Neural cell (in vitro differentiated cells): ENCODE measurements around the gene CDK5RAP2. TPM values are rescaled to one million over a fixed set of nuclear protein-coding genes. Genes with fewer than 3 reads are reported as not detected.

Source experiments
- H2AFZ ChIP-seq: fragments of 200-600, 300-800 bp; sonication (generic), shearing (Covaris generic); 2 replicates; pipeline ENCODE4 v1.6.0; 2014; ENCODE audit warnings: low read depth, mild to moderate bottlenecking, antibody characterized with exemption, low read length, moderate library complexity
- H3F3A ChIP-seq: fragments of 200-600 bp; shearing (Covaris generic); 2 replicates; pipeline ENCODE4 v1.6.1; 2016; ENCODE audit warnings: mild to moderate bottlenecking, moderate library complexity, mixed read lengths, antibody characterized with exemption, low read length; ENCODE audit not compliant: insufficient read depth, poor library complexity, severe bottlenecking
- H3K27ac ChIP-seq: fragments of 200-600, 300-800 bp; sonication (generic), shearing (Covaris generic); 2 replicates; pipeline ENCODE4 v1.5.1; 2014; ENCODE audit warnings: mild to moderate bottlenecking, low read length, moderate library complexity
- H3K27me3 ChIP-seq: fragments of 300-800, 200-600 bp; sonication (generic), shearing (Covaris generic); 2 replicates; pipeline ENCODE4 v1.6.0; 2014; ENCODE audit warnings: mild to moderate bottlenecking, low read depth, low read length, moderate library complexity; ENCODE audit not compliant: insufficient read depth
- H3K36me3 ChIP-seq: fragments of 300-800, 200-600 bp; sonication (generic), shearing (Covaris generic); 2 replicates; pipeline ENCODE4 v1.5.1; 2014; ENCODE audit warnings: mild to moderate bottlenecking, antibody characterized with exemption, low read length, moderate library complexity; ENCODE audit not compliant: insufficient read depth
- H3K4me2 ChIP-seq: fragments of 300-800, 200-600 bp; sonication (generic), shearing (Covaris generic); 2 replicates; pipeline ENCODE4 v1.6.0; 2014; ENCODE audit warnings: mild to moderate bottlenecking, low read length
- H3K4me3 ChIP-seq: fragments of 300-800, 200-600 bp; sonication (generic), shearing (Covaris generic); 2 replicates; pipeline ENCODE4 v1.5.1; 2014; ENCODE audit warnings: mild to moderate bottlenecking, low read length, moderate library complexity
- H3K79me2 ChIP-seq: fragments of 200-600 bp; shearing (Covaris generic); replicated peaks from 2 replicates; pipeline ENCODE4 v1.6.0; 2014; ENCODE audit warnings: mild to moderate bottlenecking, low read length, moderate library complexity; ENCODE audit not compliant: insufficient read depth
- H3K9ac ChIP-seq: fragments of 300-800, 200-600 bp; sonication (generic), shearing (Covaris generic); 2 replicates; pipeline ENCODE4 v1.6.1; 2016; ENCODE audit warnings: mild to moderate bottlenecking, low read length, mixed read lengths
- H3K9me2 ChIP-seq: fragments of 200-600 bp; shearing (Covaris generic); 2 replicates; pipeline ENCODE4 v1.6.1; 2016; ENCODE audit warnings: mild to moderate bottlenecking, low read length, mixed read lengths; ENCODE audit not compliant: insufficient read depth
- H3K9me3 ChIP-seq: fragments of 200-600, 300-800 bp; sonication (generic), shearing (Covaris generic); 2 replicates; pipeline ENCODE4 v1.6.1; 2016; ENCODE audit warnings: mild to moderate bottlenecking, mixed run types, low read length, moderate library complexity, mixed read lengths
- H4K20me1 ChIP-seq: fragments of 200-600 bp; shearing (Covaris generic); 2 replicates; pipeline ENCODE4 v1.6.1; 2016; ENCODE audit warnings: mild to moderate bottlenecking, mixed run types; ENCODE audit not compliant: insufficient read depth
- CTCF ChIP-seq: fragments of 450-650 bp; IDR thresholded peaks from 2 replicates; pipeline ENCODE4 v1.5.1; 2014; ENCODE audit warnings: antibody characterized with exemption, mild to moderate bottlenecking, moderate library complexity; ENCODE audit not compliant: poor library complexity, severe bottlenecking
- EP300 ChIP-seq: fragments of 450-650 bp; conservative IDR thresholded peaks from 2 replicates; pipeline ENCODE4 v1.6.1; 2014; ENCODE audit warnings: antibody characterized with exemption, mild to moderate bottlenecking, moderate library complexity; ENCODE audit not compliant: poor library complexity, severe bottlenecking
- EZH2 ChIP-seq: fragments of 200-600, 300-800 bp; shearing (Covaris generic), sonication (generic); IDR thresholded peaks from 2 replicates; pipeline ENCODE4 v1.6.1; 2014; ENCODE audit warnings: antibody characterized with exemption, low read length, borderline replicate concordance, mild to moderate bottlenecking; ENCODE audit not compliant: insufficient read depth, poor library complexity, severe bottlenecking
- MXI1 ChIP-seq: fragments of 450-650 bp; conservative IDR thresholded peaks from 2 replicates; pipeline ENCODE4 v1.6.1; 2014; ENCODE audit warnings: antibody characterized with exemption, mild to moderate bottlenecking; ENCODE audit not compliant: poor library complexity, severe bottlenecking
- POLR2AphosphoS5 ChIP-seq: IDR thresholded peaks from 2 replicates; pipeline ENCODE4 v1.6.1; 2012
- RAD21 ChIP-seq: fragments of 450-650 bp; conservative IDR thresholded peaks from 2 replicates; pipeline ENCODE4 v1.6.1; 2014; ENCODE audit warnings: antibody characterized with exemption, mild to moderate bottlenecking, moderate library complexity
- REST ChIP-seq: IDR thresholded peaks from 2 replicates; pipeline ENCODE4 v1.6.1; 2012; ENCODE audit warnings: borderline replicate concordance
- SMC3 ChIP-seq: fragments of 450-650 bp; conservative IDR thresholded peaks from 2 replicates; pipeline ENCODE4 v1.6.1; 2014; ENCODE audit warnings: antibody characterized with exemption, mild to moderate bottlenecking, moderate library complexity; ENCODE audit not compliant: poor library complexity
- TAF1 ChIP-seq: IDR thresholded peaks from 2 replicates; pipeline ENCODE4 v1.6.1; 2012; ENCODE audit warnings: low read depth
- polyA plus RNA-seq: library from polyadenylated mRNA; depleted of rRNA; stranded (reverse); fragments of >200 nt; gene quantifications from 2 replicates; pipeline ENCODE4 v1.2.3, GENCODE V29; 2014

CDK5RAP2 gene
- polyA plus RNA-seq, 1 donor from 2014 or later, result 43.3 TPM

- no peaks in the 10 kb centered on the region for H4K20me1 ChIP-seq
- no peak overlapping the region for H2AFZ ChIP-seq
- H3K4me3 ChIP-seq, result no peak overlapping the region
- no peaks in the 10 kb centered on the region for H3F3A ChIP-seq
- no peaks in the 10 kb centered on the region for H3K79me2 ChIP-seq
- H3K27me3 ChIP-seq, result no peaks in the 10 kb centered on the region
- no peak overlapping the region for H3K4me2 ChIP-seq
- H3K27ac ChIP-seq, result no peak overlapping the region
- no peak overlapping the region for H3K9ac ChIP-seq
- TF ChIP-seq MXI1 (no peak), CTCF (no peak), SMC3 (no peak), EP300 (no peak), REST (no peak), RAD21 (no peak), TAF1 (no peak), POLR2AphosphoS5 (no peak), EZH2 (no peak)
- H3K9me3 ChIP-seq, result no peaks in the 10 kb centered on the region
- no peaks in the 10 kb centered on the region for H3K9me2 ChIP-seq
- no peaks in the 10 kb centered on the region for H3K36me3 ChIP-seq
Measured at GRCh38 chr9:120452631-120453030, 127.3 kb downstream of the CDK5RAP2 start.

DNA sequence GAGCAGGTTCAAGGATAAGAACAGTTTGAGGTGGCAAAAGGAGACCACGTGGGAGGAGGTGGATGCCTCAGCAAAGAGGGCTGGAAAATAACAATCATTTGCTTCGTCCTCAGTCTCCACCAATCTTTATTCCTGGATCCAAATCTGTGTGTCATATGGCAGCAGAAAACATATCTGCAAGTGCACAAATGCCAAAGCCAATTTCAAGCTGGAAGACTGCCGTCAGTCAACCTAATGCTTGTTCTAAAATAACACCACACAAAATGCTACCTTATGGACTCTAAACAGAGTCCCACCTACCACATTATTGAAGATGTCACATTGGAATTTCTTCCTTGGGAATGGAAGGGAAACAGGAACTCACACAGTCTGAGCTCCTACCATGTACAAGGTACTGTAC lies 129.1 kb downstream of the CDK5RAP2 start:
- Histone ChIP-seq H3F3A (no peaks in the 10 kb centered on the region), H2AFZ (no peak overlapping the region), H3K9me2 (no peaks in the 10 kb centered on the region), H3K9me3 (no peaks in the 10 kb centered on the region), H3K9ac (no peak overlapping the region), H3K27ac (no peak overlapping the region), H4K20me1 (no peaks in the 10 kb centered on the region), H3K4me3 (no peak overlapping the region), H3K79me2 (no peaks in the 10 kb centered on the region), H3K4me2 (no peak overlapping the region), H3K27me3 (no peaks in the 10 kb centered on the region), H3K36me3 (no peaks in the 10 kb centered on the region)
- TF ChIP-seq REST (no peak), RAD21 (no peak), EP300 (no peak), TAF1 (no peak), SMC3 (no peak), MXI1 (no peak), POLR2AphosphoS5 (no peak), EZH2 (no peak), CTCF (no peak)
